AG04449 (cell line): ENCODE measurements around the gene TRABD2B.

Source experiments
- CTCF ChIA-PET: fragments of 350-600 bp; formaldehyde crosslinking; extraction: SDS; loops from one replicate; lab custom pipeline; 2021; ENCODE audit warnings: antibody characterized with exemption; lab: Yijun Ruan, JAX
- POLR2A ChIA-PET: fragments of 400-600, 350-600 bp; formaldehyde crosslinking; extraction: SDS; loops from one replicate; lab custom pipeline; 2020; ENCODE audit warnings: antibody characterized with exemption, inconsistent platforms; lab: Yijun Ruan, JAX
- DNase-seq: peaks from one replicate; pipeline ENCODE4 v3.0.0-alpha.2; 2010; ENCODE audit warnings: low read depth, low spot score
- H3K4me3 ChIP-seq: 2 replicates; pipeline ENCODE4 v1.5.1; 2011; ENCODE audit warnings: low read depth, mild to moderate bottlenecking, control low read depth, low read length
- CTCF ChIP-seq: IDR thresholded peaks from one replicate; pipeline ENCODE4 v1.5.1; 2011; ENCODE audit warnings: mild to moderate bottlenecking, moderate library complexity, low read length, control low read depth, inconsistent platforms; ENCODE audit not compliant: insufficient read depth; ENCODE audit errors: missing control alignments

The TRABD2B gene

GRCh38 chr1:48003741-48004531 is 6.8 kb upstream of the TRABD2B start:
- DNase-seq, result no peak
- no peak overlapping the region for H3K4me3 ChIP-seq
- ChIA-PET POLR2A (no interaction called here), CTCF (no interaction called here)
- no peak for TF ChIP-seq CTCF

- POLR2A ChIA-PET, result no interaction called here
- DNase-seq, result no peak
- CTCF ChIA-PET, result no interaction called here
- TF ChIP-seq CTCF, result no peak
- H3K4me3 ChIP-seq, result no peak overlapping the region
These were observed 5.0 kb upstream of the TRABD2B start for GRCh38 chr1:48002142-48002541.

- POLR2A ChIA-PET, result no interaction called here
- DNase-seq, result no peak
- no peak overlapping the region for H3K4me3 ChIP-seq
- CTCF ChIA-PET, result interaction anchor here (4.8 kb wide), 1 partner anchor 60 kb away, joined by 21 read pairs; no protein-coding TSS in a partner anchor
- no peak for TF ChIP-seq CTCF
These were observed 4.5 kb upstream of the TRABD2B start for GRCh38 chr1:48001696-48002095.

- ChIA-PET CTCF (interaction anchor here (1.2 to 4.8 kb wide), 2 partner anchors 17 to 61 kb away, joined by 3 to 21 read pairs; no protein-coding TSS in a partner anchor), POLR2A (no interaction called here)
- no peak for DNase-seq
- H3K4me3 ChIP-seq, result no peak overlapping the region
- TF ChIP-seq CTCF, result no peak
These were observed 3.7 kb upstream of the TRABD2B start for GRCh38 chr1:48000883-48001282.

GRCh38 chr1:47999097-47999496 is 1.9 kb upstream of the TRABD2B start:
- TF ChIP-seq CTCF, result no peak
- H3K4me3 ChIP-seq, result no peak overlapping the region
- ChIA-PET POLR2A (no interaction called here), CTCF (interaction anchor here (0.7 to 4.8 kb wide), 7 partner anchors 8 to 261 kb away, joined by 3 to 31 read pairs (median 3); no protein-coding TSS in a partner anchor)
- no peak for DNase-seq

GRCh38 chr1:47998396-47998990 is 1.3 kb upstream of the TRABD2B start:
- no peak for TF ChIP-seq CTCF
- CTCF ChIA-PET, result interaction anchor here (0.7 to 4.8 kb wide), 15 partner anchors 9 to 237 kb away, joined by 3 to 31 read pairs (median 4); no protein-coding TSS in a partner anchor
- H3K4me3 ChIP-seq, result no peak overlapping the region
- no peak for DNase-seq
- POLR2A ChIA-PET, result no interaction called here
